IMR-90 (cell line): ENCODE measurements around the gene GPR152. TPM values are rescaled to one million over a fixed set of nuclear protein-coding genes. Genes with fewer than 3 reads are reported as not detected.

Experiments
- ATAC-seq: fragments of 200-7000 bp; cut with Tn5 transposase; 2 replicates; pipeline ENCODE4 v1.9.1; 2020; ENCODE audit warnings: low read depth, mild to moderate bottlenecking, moderate library complexity
- BruUV-seq: library from RNA; stranded (reverse); fragments of 400-500 nt; replicated peaks from 2 replicates; lab custom pipeline; 2021; lab: Mats Ljungman, UMichigan
- CTCF ChIA-PET: fragments of 300-600 bp; formaldehyde crosslinking; extraction: SDS; loops from one replicate; lab custom pipeline; 2021; ENCODE audit warnings: antibody characterized with exemption; lab: Yijun Ruan, JAX
- POLR2A ChIA-PET: fragments of 300-600 bp; sonication (Branson Sonifier 250); formaldehyde crosslinking; loops from one replicate; lab custom pipeline; 2022; ENCODE audit warnings: antibody characterized with exemption; ENCODE audit not compliant: unreplicated experiment; lab: Charles Lee
- DNase-seq: peaks from one replicate; pipeline ENCODE4 v3.0.0; 2013
- H2AFZ ChIP-seq: replicated peaks from 2 replicates; pipeline ENCODE3; 2013; ENCODE audit warnings: low read length, mild to moderate bottlenecking; ENCODE audit not compliant: poor library complexity
- H2AK5ac ChIP-seq: 2 replicates; pipeline ENCODE4 v1.6.1; 2013; ENCODE audit warnings: low read depth, low read length, inconsistent platforms
- H2AK9ac ChIP-seq: replicated peaks from 2 replicates; pipeline ENCODE3; 2013; ENCODE audit warnings: mild to moderate bottlenecking, low read depth, low read length, moderate library complexity; ENCODE audit not compliant: poor library complexity
- H2BK120ac ChIP-seq: 2 replicates; pipeline ENCODE4 v1.6.1; 2013; ENCODE audit warnings: low read depth, low read length, inconsistent platforms
- H2BK15ac ChIP-seq: 3 replicates; pipeline ENCODE4 v1.6.1; 2013; ENCODE audit warnings: low read depth, low read length, inconsistent platforms
- H2BK20ac ChIP-seq: 2 replicates; pipeline ENCODE4 v1.6.1; 2013; ENCODE audit warnings: low read depth, mild to moderate bottlenecking, inconsistent platforms, low read length, moderate library complexity
- H2BK5ac ChIP-seq: 2 replicates; pipeline ENCODE4 v1.6.1; 2013; ENCODE audit warnings: mild to moderate bottlenecking, low read depth, low read length, inconsistent platforms; ENCODE audit not compliant: poor library complexity, severe bottlenecking
- H3K14ac ChIP-seq: replicated peaks from 2 replicates; pipeline ENCODE4 v1.6.1; 2013; ENCODE audit warnings: low read depth, low read length, inconsistent platforms
- H3K18ac ChIP-seq: 2 replicates; pipeline ENCODE4 v1.6.1; 2013; ENCODE audit warnings: low read depth, low read length, control low read depth
- H3K23ac ChIP-seq: 2 replicates; pipeline ENCODE4 v1.6.1; 2013; ENCODE audit warnings: low read depth, low read length, inconsistent platforms
- H3K27ac ChIP-seq: 2 replicates; pipeline ENCODE4 v1.5.1; 2013; ENCODE audit warnings: mild to moderate bottlenecking, control low read depth, low read length; ENCODE audit not compliant: insufficient read depth
- H3K27me3 ChIP-seq: 2 replicates; pipeline ENCODE4 v1.6.1; 2013; ENCODE audit warnings: low read length; ENCODE audit not compliant: control insufficient read depth, insufficient read depth
- H3K36me3 ChIP-seq: 2 replicates; pipeline ENCODE4 v1.6.1; 2013; ENCODE audit warnings: low read length, mixed read lengths; ENCODE audit not compliant: control insufficient read depth, insufficient read depth
- H3K4ac ChIP-seq: 2 replicates; pipeline ENCODE4 v1.6.1; 2013; ENCODE audit warnings: low read depth, low read length, inconsistent platforms
- H3K4me1 ChIP-seq: 2 replicates; pipeline ENCODE4 v1.6.1; 2013; ENCODE audit warnings: low read length, mixed read lengths; ENCODE audit not compliant: control insufficient read depth, insufficient read depth
- H3K4me2 ChIP-seq: 2 replicates; pipeline ENCODE4 v1.6.1; 2013; ENCODE audit warnings: low read depth, mild to moderate bottlenecking, control low read depth, low read length, moderate library complexity
- H3K4me3 ChIP-seq: 2 replicates; pipeline ENCODE4 v1.5.1; 2013; ENCODE audit warnings: low read depth, mild to moderate bottlenecking, control low read depth, low read length, moderate library complexity; ENCODE audit not compliant: insufficient read depth
- H3K56ac ChIP-seq: 2 replicates; pipeline ENCODE4 v1.6.1; 2013; ENCODE audit warnings: low read length, inconsistent platforms; ENCODE audit not compliant: insufficient read depth; ENCODE audit errors: extremely low read depth
- H3K79me1 ChIP-seq, 2 experiments: 2 replicates each; pipeline ENCODE4 v1.6.1; 2013; ENCODE audit warnings: low read length in 2 of 2, inconsistent platforms in 1 of 2, low read depth in 1 of 2
- H3K9ac ChIP-seq: 2 replicates; pipeline ENCODE4 v1.6.1; 2013; ENCODE audit warnings: low read depth, low read length, control low read depth
- H3K9me1 ChIP-seq: 2 replicates; pipeline ENCODE4 v1.6.1; 2013; ENCODE audit warnings: low read length, inconsistent platforms; ENCODE audit not compliant: insufficient read depth
- H3K9me3 ChIP-seq: 2 replicates; pipeline ENCODE4 v1.6.1; 2013; ENCODE audit warnings: low read length; ENCODE audit not compliant: control insufficient read depth, insufficient read depth
- H4K20me1 ChIP-seq: 2 replicates; pipeline ENCODE4 v1.6.1; 2013; ENCODE audit warnings: low read length, inconsistent platforms; ENCODE audit not compliant: insufficient read depth
- H4K5ac ChIP-seq: 2 replicates; pipeline ENCODE4 v1.6.1; 2013; ENCODE audit warnings: mild to moderate bottlenecking, low read depth, low read length, control low read depth
- H4K8ac ChIP-seq, 2 experiments: 2 replicates each; pipeline ENCODE4 v1.6.1; 2013; ENCODE audit warnings: low read depth in 2 of 2, low read length in 2 of 2, control low read depth in 1 of 2, inconsistent platforms in 1 of 2
- H4K91ac ChIP-seq: 2 replicates; pipeline ENCODE4 v1.6.1; 2013; ENCODE audit warnings: low read depth, low read length, inconsistent platforms; ENCODE audit not compliant: insufficient read depth
- FOS ChIP-seq: fragments of 150-350 bp; IDR thresholded peaks from 2 replicates; pipeline ENCODE4 v1.6.1; 2016; ENCODE audit warnings: low read depth, low read length
- WGBS, 2 experiments: methylation state at CpG; one replicate each; pipeline versions ENCODE4 v1.1.5 to v1.1.7; 2013; ENCODE audit warnings: missing lambda C conversion rate in 2 of 2; ENCODE audit not compliant: insufficient read length in 1 of 2; ENCODE audit errors: extremely low coverage in 2 of 2; 5-methylcytosine and 5-hydroxymethylcytosine counted together
- dilution Hi-C: fragments of 300-500 bp; cut with HindIII; formaldehyde crosslinking; loops from one replicate; pipeline ENCODE4 v1.14.3; 2018; ENCODE audit warnings: low sequenced_read_pairs; ENCODE audit not compliant: unreplicated experiment
- in situ Hi-C: fragments of 300-500 bp; cut with MboI; formaldehyde crosslinking; loops from 3 replicates; pipeline ENCODE4 v1.14.3; 2019; ENCODE audit warnings: low sequenced_read_pairs, inconsistent platforms, mixed read lengths
- intact Hi-C: fragments of 100-400 bp; cut with micrococcal nuclease; formaldehyde crosslinking; loops from 2 replicates; pipeline ENCODE4 v1.10.0; 2022
- polyA plus RNA-seq, 3 experiments: library from polyadenylated mRNA; depleted of rRNA; stranded (reverse); fragments of >200 nt; gene quantifications; 2 replicates each; pipeline ENCODE4 v1.2.3, GENCODE V29; 2012; ENCODE audit warnings: low replicate concordance in 1 of 3
- total RNA-seq: library from RNA; depleted of rRNA; stranded (reverse); fragments of >200 nt; gene quantifications from 2 replicates; pipeline ENCODE4 v1.2.3, GENCODE V29; 2012

Gene GPR152
- total and polyA plus RNA-seq, 2 of the 4 experiments (the other 2 are of a cell fraction): not detected

DNA sequence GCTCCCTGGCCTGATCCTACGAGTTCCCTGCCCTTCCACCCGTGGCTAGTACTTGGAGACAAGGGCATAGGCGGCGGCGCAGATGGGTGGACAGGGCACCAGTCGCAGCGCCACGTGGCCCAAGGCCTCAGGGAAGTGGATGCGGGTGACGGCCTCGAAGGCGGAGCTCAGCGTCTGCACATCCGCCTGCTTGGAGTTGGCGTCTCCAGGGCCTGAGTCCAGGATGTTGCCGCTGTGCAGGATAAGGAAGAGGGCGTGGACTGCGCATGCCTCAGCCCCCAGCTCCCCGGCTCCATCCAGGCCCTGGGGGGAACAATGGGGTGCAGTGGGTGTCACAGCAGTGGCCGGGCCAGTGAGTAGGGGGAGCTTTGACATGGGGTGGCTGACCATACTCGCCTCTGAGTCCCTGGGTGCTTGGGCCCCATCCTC lies 46.0 kb upstream of the GPR152 start:
- Histone ChIP-seq H2BK120ac (no peak overlapping the region), H2AK9ac (no peak overlapping the region), H2BK20ac (no peak overlapping the region), H2AFZ (peak overlapping the region; percentile 33), H3K27me3 (no peaks in the 10 kb centered on the region), H2BK5ac (no peak overlapping the region), H2BK15ac (no peak overlapping the region), H3K9ac (no peak overlapping the region), H3K9me3 (no peaks in the 10 kb centered on the region), H3K23ac (no peak overlapping the region), H3K9me1 (peaks cover 4% of the 10 kb centered on the region), H3K56ac (no peak overlapping the region), H3K4me3 (no peak overlapping the region), H3K4ac (no peak overlapping the region), H3K4me1 (no peaks in the 10 kb centered on the region), H2AK5ac (no peak overlapping the region), H4K8ac (no peak overlapping the region), H4K91ac (no peak overlapping the region), H3K18ac (no peak overlapping the region), H3K4me2 (no peak overlapping the region), H3K27ac (no peak overlapping the region), H4K20me1 (no peaks in the 10 kb centered on the region), H3K14ac (no peak overlapping the region), H3K36me3 (peaks cover 32% of the 10 kb centered on the region), H3K79me1 (peaks cover 4 to 18% of the 10 kb centered on the region in 2 experiments; a peak in 3 of 4 replicates), H4K5ac (no peak overlapping the region)
- ChIA-PET POLR2A (no interaction called here), CTCF (no interaction called here)
- DNase-seq (no peak), ATAC-seq (no peak)
- in situ Hi-C loops: no loop called here
- dilution Hi-C loops: no loop called here
- no peak for TF ChIP-seq FOS
- WGBS, 2 experiments: 89% methylated on average over 13 of the region's 21 CpGs; no CpG with 5 or more reads in 1 of the 2 experiments
- intact Hi-C loops: no loop called here
- no TSS peak for BruUV-seq
